GM12878 (cell line): Measurements from ENCODE around the gene PSMD3. TPM values are rescaled to one million over a fixed set of nuclear protein-coding genes. Genes with fewer than 3 reads are reported as not detected.

ENCODE experiments used
- ATAC-seq: fragments of 200-7000 bp; cut with Tn5 transposase; 3 replicates; pipeline ENCODE4 v1.9.1; 2020; ENCODE audit warnings: mild to moderate bottlenecking, moderate library complexity
- BruUV-seq: library from RNA; stranded (reverse); fragments of 400-500 nt; replicated peaks from 2 replicates; lab custom pipeline; 2021; lab: Mats Ljungman, UMichigan
- CTCF ChIA-PET: fragments of 300-600 bp; sonication (Branson Sonifier 250); formaldehyde crosslinking; extraction: SDS; loops from one replicate; lab custom pipeline; 2021; ENCODE audit warnings: inconsistent platforms; lab: Yijun Ruan, JAX
- POLR2A ChIA-PET: fragments of 350-600 bp; formaldehyde crosslinking; extraction: SDS; loops from one replicate; lab custom pipeline; 2021; ENCODE audit warnings: inconsistent platforms; lab: Charles Lee
- RAD21 ChIA-PET: fragments of 300-600 bp; sonication (Branson Sonifier 250); formaldehyde crosslinking; loops from one replicate; lab custom pipeline; 2023; ENCODE audit warnings: antibody characterized with exemption; ENCODE audit not compliant: unreplicated experiment; lab: Charles Lee
- SMC1A ChIA-PET: fragments of 300-600 bp; sonication (Branson Sonifier 250); formaldehyde crosslinking; loops from one replicate; lab custom pipeline; 2023; ENCODE audit not compliant: unreplicated experiment, uncharacterized antibody; lab: Charles Lee
- DNase-seq: peaks from one replicate; pipeline ENCODE4 v3.0.0-alpha.2; 2011; ENCODE audit warnings: low read depth, low spot score
- FAIRE-seq: peaks from 3 replicates; lab custom pipeline; 2011; peaks lifted over from hg19 to GRCh38; lab: Jason Lieb, UNC
- H2AFZ ChIP-seq: 2 replicates; pipeline ENCODE4 v1.6.0; 2011; ENCODE audit warnings: low read depth, low read length, control low read depth; ENCODE audit not compliant: control insufficient read depth
- H3K27ac ChIP-seq: 2 replicates; pipeline ENCODE4 v1.5.1; 2011; ENCODE audit warnings: control low read depth; ENCODE audit not compliant: control insufficient read depth, insufficient read depth
- H3K27me3 ChIP-seq, 2 experiments: replicated peaks in 1 of 2; 2 replicates each; pipeline versions ENCODE4 v1.6.0 to v1.6.1; 2011; ENCODE audit warnings: low read length in 1 of 2; ENCODE audit not compliant: control insufficient read depth in 2 of 2, insufficient read depth in 2 of 2
- H3K36me3 ChIP-seq, 2 experiments: 2 replicates each; pipeline ENCODE4 v1.5.1; 2011; ENCODE audit warnings: low read length in 1 of 2; ENCODE audit not compliant: control insufficient read depth in 2 of 2, insufficient read depth in 2 of 2
- H3K4me1 ChIP-seq: 2 replicates; pipeline ENCODE4 v1.6.1; 2011; ENCODE audit warnings: mild to moderate bottlenecking, low read length, moderate library complexity, mixed read lengths; ENCODE audit not compliant: control insufficient read depth, insufficient read depth
- H3K4me2 ChIP-seq: 2 replicates; pipeline ENCODE4 v1.6.0; 2011; ENCODE audit warnings: control low read depth; ENCODE audit not compliant: control insufficient read depth, insufficient read depth
- H3K4me3 ChIP-seq: fragments of 200-600 bp; sonication (generic); 2 replicates; pipeline ENCODE4 v1.5.1; 2016
- H3K79me2 ChIP-seq: 2 replicates; pipeline ENCODE4 v1.6.0; 2011; ENCODE audit warnings: low read length; ENCODE audit not compliant: control insufficient read depth, insufficient read depth
- H3K9ac ChIP-seq: 2 replicates; pipeline ENCODE4 v1.8.0; 2011; ENCODE audit warnings: low read length, control low read depth, mixed read lengths; ENCODE audit not compliant: control insufficient read depth, insufficient read depth
- H3K9me3 ChIP-seq: replicated peaks from 3 replicates; pipeline ENCODE4 v1.5.1; 2011; ENCODE audit warnings: mild to moderate bottlenecking, low read length; ENCODE audit not compliant: control insufficient read depth, insufficient read depth
- H4K20me1 ChIP-seq: 2 replicates; pipeline ENCODE4 v1.6.0; 2011; ENCODE audit not compliant: control insufficient read depth, insufficient read depth
- DPF2 ChIP-seq: fragments of 450-650 bp; IDR thresholded peaks from 2 replicates; pipeline ENCODE4 v1.6.1; 2017; ENCODE audit warnings: mild to moderate bottlenecking
- RAD21 ChIP-seq: IDR thresholded peaks from 2 replicates; pipeline ENCODE4 v1.6.1; 2011; ENCODE audit warnings: mild to moderate bottlenecking, low read depth, low read length, moderate library complexity; ENCODE audit not compliant: insufficient read depth
- RBBP5 ChIP-seq: fragments of 200-600 bp; sonication (generic); conservative IDR thresholded peaks from 2 replicates; pipeline ENCODE4 v1.6.1; 2016
- RUNX3 ChIP-seq: IDR thresholded peaks from 2 replicates; pipeline ENCODE4 v1.6.1; 2012; ENCODE audit warnings: low read length, inconsistent platforms
- SPI1 ChIP-seq: IDR thresholded peaks from 2 replicates; pipeline ENCODE4 v1.6.1; 2011; ENCODE audit warnings: low read depth, mild to moderate bottlenecking, low read length, moderate library complexity, borderline replicate concordance; ENCODE audit not compliant: insufficient read depth
- TAF1 ChIP-seq: IDR thresholded peaks from 2 replicates; pipeline ENCODE4 v1.6.1; 2011; ENCODE audit warnings: mild to moderate bottlenecking, low read depth, low read length, borderline replicate concordance
- YBX1 ChIP-seq: fragments of 450-650 bp; IDR thresholded peaks from 2 replicates; pipeline ENCODE4 v1.6.1; 2016; ENCODE audit warnings: antibody characterized with exemption
- WGBS: methylation state at CpG from one replicate; pipeline ENCODE4 v1.1.6; 2016; ENCODE audit warnings: low lambda C conversion rate; ENCODE audit not compliant: insufficient replicate concordance, insufficient coverage; ENCODE audit errors: missing lambda C conversion rate; 5-methylcytosine and 5-hydroxymethylcytosine counted together
- in situ Hi-C: fragments of 300-500 bp; cut with MboI; formaldehyde crosslinking; loops from 9 replicates; pipeline ENCODE4 v1.14.3; 2018; ENCODE audit warnings: mixed read lengths
- intact Hi-C: fragments of 100-400 bp; cut with micrococcal nuclease; formaldehyde crosslinking; loops from one replicate; pipeline ENCODE4 v1.14.2; 2022; ENCODE audit not compliant: unreplicated experiment
- polyA plus RNA-seq, 11 experiments: library from polyadenylated mRNA; depleted of rRNA in 4 of 11; unstranded in 6 of 11; stranded (reverse) in 5 of 11; fragments of >200 nt; fragmentation: Nextera tagmentation in 4 of 11; fragmentation: Illumina TruSeq in 1 of 11; extraction: Ambion mirVana in 4 of 11; extraction: Trizol in 1 of 11; gene quantifications; 1 replicate in 1 of 11; 2 replicates in 10 of 11; pipeline versions ENCODE4 v1.2.1 to v1.2.3, GENCODE V29; 2011 to 2016; ENCODE audit warnings: inconsistent platforms in 2 of 11, missing spikeins in 2 of 11, low read depth in 1 of 11
- total RNA-seq, 4 experiments: library from RNA; depleted of rRNA in 3 of 4; stranded (reverse); fragments of >200 nt in 3 of 4; fragmentation: Illumina TruSeq in 1 of 4; extraction: Trizol in 1 of 4; gene quantifications; 2 replicates each; pipeline versions ENCODE4 v1.2.1 to v1.2.3, GENCODE V29; 2013 to 2021
- TF ChIP-seq, protein P1 (sequence below): IDR thresholded peaks from 2 replicates; pipeline ENCODE4 v1.6.1; 2012; ENCODE audit warnings: low read depth, low read length, improper control_type of control experiment
- TF ChIP-seq, protein P2 (sequence below): fragments of 450-650 bp; IDR thresholded peaks from 2 replicates; pipeline ENCODE4 v1.6.1; 2016; ENCODE audit warnings: mild to moderate bottlenecking
- TF ChIP-seq, protein P3 (sequence below): fragments of 450-650 bp; IDR thresholded peaks from 2 replicates; pipeline ENCODE4 v1.6.1; 2017; ENCODE audit warnings: borderline replicate concordance
- TF ChIP-seq, protein P4 (sequence below): IDR thresholded peaks from 2 replicates; pipeline ENCODE4 v1.6.1; 2011; ENCODE audit warnings: borderline replicate concordance, low read depth, mild to moderate bottlenecking, moderate library complexity, mixed read lengths, low read length; ENCODE audit not compliant: insufficient read depth; ENCODE audit errors: extremely low read length

The PSMD3 gene
- total and polyA plus RNA-seq, 10 of the 15 experiments (the other 5 are each of a cell fraction or from before 2014, with no cell fraction given), result 2.2 to 192 (median 129) TPM

DNA sequence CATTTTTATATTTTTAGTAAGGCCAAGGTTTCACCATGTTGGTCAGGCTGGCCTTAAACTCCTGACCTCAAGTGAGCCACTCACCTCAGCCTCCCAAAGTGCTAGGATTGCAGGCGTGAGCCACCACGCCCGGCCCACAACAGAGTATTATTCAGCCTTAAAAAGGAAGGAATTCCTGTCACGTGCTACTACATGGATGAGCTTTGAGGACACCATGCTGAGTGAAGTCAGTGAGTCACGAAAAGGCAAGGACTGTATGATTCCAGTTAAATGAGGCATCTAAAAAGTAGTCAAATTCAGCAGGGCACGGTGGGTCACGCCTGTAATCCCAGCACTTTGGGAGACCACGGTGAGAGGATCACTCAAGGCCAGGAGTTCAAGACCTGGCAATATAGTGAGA lies 44.3 kb downstream of the PSMD3 start:
- Histone ChIP-seq H3K9me3 (no peaks in the 10 kb centered on the region), H3K79me2 (no peaks in the 10 kb centered on the region), H3K27me3 (no peaks in the 10 kb centered on the region), H3K36me3 (peaks cover 8 to 20% of the 10 kb centered on the region in 2 experiments; a peak in 3 of 4 replicates), H2AFZ (no peak overlapping the region), H3K4me3 (no peak overlapping the region), H3K9ac (no peak overlapping the region), H4K20me1 (no peaks in the 10 kb centered on the region), H3K4me1 (no peaks in the 10 kb centered on the region), H3K27ac (no peak overlapping the region), H3K4me2 (no peak overlapping the region)
- DNase-seq (no peak), ATAC-seq (no peak), FAIRE-seq (no peak)
- in situ Hi-C loops (loop anchor here (25.0 kb wide), 1 partner anchor 262 kb away; the partner anchor contains the start of gene CDC6), intact Hi-C loops (loop anchor here (5.0 kb wide), 1 partner anchor 403 kb away; no protein-coding TSS in a partner anchor)
- SMC1A ChIA-PET, result no interaction called here
- no TSS peak for BruUV-seq
- TF ChIP-seq RUNX3 (no peak), TAF1 (no peak), RAD21 (no peak)
- RAD21 ChIA-PET, result no interaction called here
- POLR2A ChIA-PET, result interaction anchor here (0.6 kb wide), 1 partner anchor 111 kb away, joined by 4 read pairs; no protein-coding TSS in a partner anchor
- CTCF ChIA-PET, result interaction anchor here (0.8 to 2.5 kb wide), 8 partner anchors 11 to 87 kb away, joined by 3 to 17 read pairs (median 5); no protein-coding TSS in a partner anchor
- 98% methylated on average over 8 of the region's 8 CpGs for WGBS

DNA sequence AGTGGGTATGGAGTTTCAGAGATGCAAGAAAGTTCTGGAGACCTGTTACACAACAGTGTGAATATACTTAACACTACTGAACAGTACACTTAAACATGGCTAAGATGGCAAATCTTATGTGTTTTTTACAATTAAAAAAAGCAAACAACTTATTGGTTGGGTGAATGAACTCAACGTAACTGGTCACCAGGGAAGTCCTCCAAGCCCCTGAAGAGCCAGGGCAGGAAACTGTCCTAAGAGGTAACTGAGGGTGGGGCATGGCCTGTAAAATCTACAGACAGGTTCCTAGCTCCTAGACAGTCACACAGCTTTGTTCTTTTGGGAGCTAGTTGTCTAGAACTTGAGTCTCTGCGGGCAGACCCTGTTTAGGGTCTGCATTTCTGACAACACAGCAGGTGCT lies 45.0 kb downstream of the PSMD3 start:
- 100% methylated on average over 2 of the region's 2 CpGs for WGBS
- Histone ChIP-seq H3K36me3 (peaks cover 8 to 17% of the 10 kb centered on the region in 2 experiments; a peak in 3 of 4 replicates), H3K9me3 (no peaks in the 10 kb centered on the region), H3K4me3 (no peak overlapping the region), H3K79me2 (no peaks in the 10 kb centered on the region), H3K27ac (no peak overlapping the region), H3K27me3 (no peaks in the 10 kb centered on the region), H3K4me2 (no peak overlapping the region), H3K9ac (no peak overlapping the region), H4K20me1 (no peaks in the 10 kb centered on the region), H2AFZ (no peak overlapping the region), H3K4me1 (no peaks in the 10 kb centered on the region)
- no peak for FAIRE-seq
- BruUV-seq, result no TSS peak
- ATAC-seq, result no peak
- RAD21 ChIA-PET, result no interaction called here
- in situ Hi-C loops, result no loop called here
- CTCF ChIA-PET, result interaction anchor here (0.6 to 3.1 kb wide), 14 partner anchors 10 to 153 kb away, joined by 3 to 19 read pairs (median 5); no protein-coding TSS in a partner anchor
- POLR2A ChIA-PET, result no interaction called here
- intact Hi-C loops, result loop anchor here (5.0 kb wide), 1 partner anchor 403 kb away; no protein-coding TSS in a partner anchor
- SMC1A ChIA-PET, result interaction anchor here (1.3 kb wide), 1 partner anchor 86 kb away, joined by 7 read pairs; no protein-coding TSS in a partner anchor
- DNase-seq, result no peak
- TF ChIP-seq RBBP5 (no peak), DPF2 (no peak), YBX1 (no peak), SPI1 (no peak)
- TF ChIP-seq, protein P1, sequence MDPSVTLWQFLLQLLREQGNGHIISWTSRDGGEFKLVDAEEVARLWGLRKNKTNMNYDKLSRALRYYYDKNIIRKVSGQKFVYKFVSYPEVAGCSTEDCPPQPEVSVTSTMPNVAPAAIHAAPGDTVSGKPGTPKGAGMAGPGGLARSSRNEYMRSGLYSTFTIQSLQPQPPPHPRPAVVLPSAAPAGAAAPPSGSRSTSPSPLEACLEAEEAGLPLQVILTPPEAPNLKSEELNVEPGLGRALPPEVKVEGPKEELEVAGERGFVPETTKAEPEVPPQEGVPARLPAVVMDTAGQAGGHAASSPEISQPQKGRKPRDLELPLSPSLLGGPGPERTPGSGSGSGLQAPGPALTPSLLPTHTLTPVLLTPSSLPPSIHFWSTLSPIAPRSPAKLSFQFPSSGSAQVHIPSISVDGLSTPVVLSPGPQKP, result no peak
- TF ChIP-seq, protein P2, sequence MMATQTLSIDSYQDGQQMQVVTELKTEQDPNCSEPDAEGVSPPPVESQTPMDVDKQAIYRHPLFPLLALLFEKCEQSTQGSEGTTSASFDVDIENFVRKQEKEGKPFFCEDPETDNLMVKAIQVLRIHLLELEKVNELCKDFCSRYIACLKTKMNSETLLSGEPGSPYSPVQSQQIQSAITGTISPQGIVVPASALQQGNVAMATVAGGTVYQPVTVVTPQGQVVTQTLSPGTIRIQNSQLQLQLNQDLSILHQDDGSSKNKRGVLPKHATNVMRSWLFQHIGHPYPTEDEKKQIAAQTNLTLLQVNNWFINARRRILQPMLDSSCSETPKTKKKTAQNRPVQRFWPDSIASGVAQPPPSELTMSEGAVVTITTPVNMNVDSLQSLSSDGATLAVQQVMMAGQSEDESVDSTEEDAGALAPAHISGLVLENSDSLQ, result no peak
- TF ChIP-seq, protein P3, sequence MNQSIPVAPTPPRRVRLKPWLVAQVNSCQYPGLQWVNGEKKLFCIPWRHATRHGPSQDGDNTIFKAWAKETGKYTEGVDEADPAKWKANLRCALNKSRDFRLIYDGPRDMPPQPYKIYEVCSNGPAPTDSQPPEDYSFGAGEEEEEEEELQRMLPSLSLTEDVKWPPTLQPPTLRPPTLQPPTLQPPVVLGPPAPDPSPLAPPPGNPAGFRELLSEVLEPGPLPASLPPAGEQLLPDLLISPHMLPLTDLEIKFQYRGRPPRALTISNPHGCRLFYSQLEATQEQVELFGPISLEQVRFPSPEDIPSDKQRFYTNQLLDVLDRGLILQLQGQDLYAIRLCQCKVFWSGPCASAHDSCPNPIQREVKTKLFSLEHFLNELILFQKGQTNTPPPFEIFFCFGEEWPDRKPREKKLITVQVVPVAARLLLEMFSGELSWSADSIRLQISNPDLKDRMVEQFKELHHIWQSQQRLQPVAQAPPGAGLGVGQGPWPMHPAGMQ, result no peak
- TF ChIP-seq, protein P4, sequence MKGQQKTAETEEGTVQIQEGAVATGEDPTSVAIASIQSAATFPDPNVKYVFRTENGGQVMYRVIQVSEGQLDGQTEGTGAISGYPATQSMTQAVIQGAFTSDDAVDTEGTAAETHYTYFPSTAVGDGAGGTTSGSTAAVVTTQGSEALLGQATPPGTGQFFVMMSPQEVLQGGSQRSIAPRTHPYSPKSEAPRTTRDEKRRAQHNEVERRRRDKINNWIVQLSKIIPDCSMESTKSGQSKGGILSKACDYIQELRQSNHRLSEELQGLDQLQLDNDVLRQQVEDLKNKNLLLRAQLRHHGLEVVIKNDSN, result no peak
